BJ (cell line): ENCODE data around the gene ESRP2. TPM values are rescaled to one million over a fixed set of nuclear protein-coding genes. Genes with fewer than 3 reads are reported as not detected.

Experiments
- CTCF ChIA-PET: fragments of 350-600 bp; formaldehyde crosslinking; extraction: SDS; loops from one replicate; lab custom pipeline; 2021; ENCODE audit warnings: antibody characterized with exemption, inconsistent platforms; lab: Yijun Ruan, JAX
- POLR2A ChIA-PET: fragments of 300-600 bp; sonication (Branson Sonifier 250); formaldehyde crosslinking; extraction: SDS; loops from one replicate; lab custom pipeline; 2021; ENCODE audit warnings: antibody characterized with exemption; lab: Charles Lee
- DNase-seq: peaks from one replicate; pipeline ENCODE4 v3.0.0-alpha.2; 2011; ENCODE audit warnings: low read depth
- H3K27me3 ChIP-seq: 2 replicates; pipeline ENCODE4 v1.6.0; 2011; ENCODE audit warnings: low read length; ENCODE audit not compliant: control insufficient read depth, insufficient read depth
- H3K36me3 ChIP-seq: 2 replicates; pipeline ENCODE4 v1.5.1; 2011; ENCODE audit warnings: low read length; ENCODE audit not compliant: control insufficient read depth, insufficient read depth
- H3K4me3 ChIP-seq: 2 replicates; pipeline ENCODE4 v1.5.1; 2011; ENCODE audit warnings: low read depth, mild to moderate bottlenecking, control low read depth, low read length
- CTCF ChIP-seq: IDR thresholded peaks from 2 replicates; pipeline ENCODE4 v1.5.1; 2011; ENCODE audit warnings: low read depth, mild to moderate bottlenecking, control low read depth, inconsistent platforms, low read length, moderate library complexity; ENCODE audit not compliant: insufficient read depth
- polyA plus RNA-seq: library from polyadenylated mRNA; depleted of rRNA; stranded (reverse); fragments of >200 nt; gene quantifications from 2 replicates; pipeline ENCODE4 v1.2.3, GENCODE V29; 2011

ESRP2 gene
- polyA plus RNA-seq, 1 experiment, result 0.04 TPM

GRCh38 chr16:68190736-68191510, 45.0 kb downstream of the ESRP2 start:
- ChIA-PET CTCF (no interaction called here), POLR2A (no interaction called here)
- TF ChIP-seq CTCF, result no peak
- Histone ChIP-seq H3K36me3 (no peaks in the 10 kb centered on the region; the same call in none of the 2 replicates), H3K27me3 (no peaks in the 10 kb centered on the region), H3K4me3 (no peak overlapping the region)
- DNase-seq, result no peak

- no peak for DNase-seq
- ChIA-PET POLR2A (no interaction called here), CTCF (no interaction called here)
- Histone ChIP-seq H3K27me3 (no peaks in the 10 kb centered on the region), H3K4me3 (no peak overlapping the region), H3K36me3 (peaks cover 1% of the 10 kb centered on the region)
- no peak for TF ChIP-seq CTCF
Observed at GRCh38 chr16:68190081-68190480, 45.8 kb downstream of the ESRP2 start.

GRCh38 chr16:68188170-68188569, 47.8 kb downstream of the ESRP2 start:
- Histone ChIP-seq H3K27me3 (no peaks in the 10 kb centered on the region), H3K4me3 (no peak overlapping the region), H3K36me3 (peaks cover 3% of the 10 kb centered on the region)
- no peak for TF ChIP-seq CTCF
- CTCF ChIA-PET, result interaction anchor here (1.2 to 1.6 kb wide), 2 partner anchors 12 to 141 kb away, joined by 3 to 4 read pairs; no protein-coding TSS in a partner anchor
- POLR2A ChIA-PET, result no interaction called here
- no peak for DNase-seq

- Histone ChIP-seq H3K4me3 (no peak overlapping the region), H3K36me3 (peaks cover 3% of the 10 kb centered on the region), H3K27me3 (no peaks in the 10 kb centered on the region)
- ChIA-PET POLR2A (no interaction called here), CTCF (no interaction called here)
- TF ChIP-seq CTCF, result no peak
- DNase-seq, result no peak
Observed at GRCh38 chr16:68187505-68187904, 48.4 kb downstream of the ESRP2 start.

GRCh38 chr16:68186877-68187276, 49.0 kb downstream of the ESRP2 start:
- no peak for DNase-seq
- Histone ChIP-seq H3K27me3 (no peaks in the 10 kb centered on the region), H3K36me3 (peaks cover 3% of the 10 kb centered on the region), H3K4me3 (no peak overlapping the region)
- ChIA-PET POLR2A (no interaction called here), CTCF (no interaction called here)
- TF ChIP-seq CTCF, result no peak
